Measurements from ENCODE around the gene MSI2.

MSI2 gene

GRCh38 chr17:57418463-57419246, 162.3 kb downstream of the MSI2 start:
- no peak for DNase-seq (ENCODE audit: insufficient read length)
- FAIRE-seq = no peak
- no peak for TF ChIP-seq POLR2AphosphoS5 (IDR thresholded peaks at IDR 0.05; ENCODE audit: low read depth, low read length)

- TF ChIP-seq TAF1 (IDR thresholded peaks at IDR 0.05; ENCODE audit: borderline replicate concordance, low read depth, low read length) = no peak
- no peak for TF ChIP-seq POLR2AphosphoS5 (IDR thresholded peaks at IDR 0.05; ENCODE audit: low read depth, low read length)
- no peak for TF ChIP-seq POLR2A (IDR thresholded peaks at IDR 0.05; ENCODE audit: low read depth, low read length)
- FAIRE-seq (no peak), DNase-seq (ENCODE audit: insufficient read length) (no peak)
Measured at GRCh38 chr17:57419940-57420550, 163.7 kb downstream of the MSI2 start.

GRCh38 chr17:57420734-57421717, 164.7 kb downstream of the MSI2 start:
- FAIRE-seq (no peak), DNase-seq (ENCODE audit: insufficient read length) (no peak)
- TF ChIP-seq TAF1 (IDR thresholded peaks at IDR 0.05; ENCODE audit: borderline replicate concordance, low read depth, low read length) = no peak
- TF ChIP-seq POLR2A (IDR thresholded peaks at IDR 0.05; ENCODE audit: low read depth, low read length) = no peak
- no peak for TF ChIP-seq POLR2AphosphoS5 (IDR thresholded peaks at IDR 0.05; ENCODE audit: low read depth, low read length)

- DNase-seq (ENCODE audit: insufficient read length) (no peak), FAIRE-seq (no peak)
- TF ChIP-seq TAF1 (IDR thresholded peaks at IDR 0.05; ENCODE audit: borderline replicate concordance, low read depth, low read length) = no peak
- TF ChIP-seq POLR2A (IDR thresholded peaks at IDR 0.05; ENCODE audit: low read depth, low read length) = no peak
- TF ChIP-seq POLR2AphosphoS5 (IDR thresholded peaks at IDR 0.05; ENCODE audit: low read depth, low read length) = no peak
Measured at GRCh38 chr17:57422574-57423164, 166.3 kb downstream of the MSI2 start.

- FAIRE-seq = no peak
- no peak for DNase-seq (ENCODE audit: insufficient read length)
- TF ChIP-seq TAF1 (IDR thresholded peaks at IDR 0.05; ENCODE audit: borderline replicate concordance, low read depth, low read length) (no peak), POLR2A (IDR thresholded peaks at IDR 0.05; ENCODE audit: low read depth, low read length) (no peak)
Measured at GRCh38 chr17:57423541-57423940, 167.2 kb downstream of the MSI2 start.

- no peak for DNase-seq (ENCODE audit: insufficient read length)
- TF ChIP-seq POLR2AphosphoS5 (IDR thresholded peaks at IDR 0.05; ENCODE audit: low read depth, low read length) (no peak), POLR2A (IDR thresholded peaks at IDR 0.05; ENCODE audit: low read depth, low read length) (no peak), TAF1 (IDR thresholded peaks at IDR 0.05; ENCODE audit: borderline replicate concordance, low read depth, low read length) (no peak)
- FAIRE-seq = no peak
Measured at GRCh38 chr17:57424273-57424672, 167.9 kb downstream of the MSI2 start.

GRCh38 chr17:57424777-57425188, 168.5 kb downstream of the MSI2 start:
- TF ChIP-seq POLR2A (IDR thresholded peaks at IDR 0.05; ENCODE audit: low read depth, low read length) = no peak
- TF ChIP-seq POLR2AphosphoS5 (IDR thresholded peaks at IDR 0.05; ENCODE audit: low read depth, low read length) = no peak
- TF ChIP-seq TAF1 (IDR thresholded peaks at IDR 0.05; ENCODE audit: borderline replicate concordance, low read depth, low read length) = no peak
- FAIRE-seq (no peak), DNase-seq (ENCODE audit: insufficient read length) (no peak)

GRCh38 chr17:57425431-57425830, 169.1 kb downstream of the MSI2 start:
- no peak for TF ChIP-seq TAF1 (IDR thresholded peaks at IDR 0.05; ENCODE audit: borderline replicate concordance, low read depth, low read length)
- TF ChIP-seq POLR2AphosphoS5 (IDR thresholded peaks at IDR 0.05; ENCODE audit: low read depth, low read length) = no peak
- TF ChIP-seq POLR2A (IDR thresholded peaks at IDR 0.05; ENCODE audit: low read depth, low read length) = no peak
- FAIRE-seq (no peak), DNase-seq (ENCODE audit: insufficient read length) (no peak)

- DNase-seq (ENCODE audit: insufficient read length) (no peak), FAIRE-seq (no peak)
- no peak for TF ChIP-seq POLR2A (IDR thresholded peaks at IDR 0.05; ENCODE audit: low read depth, low read length)
- no peak for TF ChIP-seq TAF1 (IDR thresholded peaks at IDR 0.05; ENCODE audit: borderline replicate concordance, low read depth, low read length)
- TF ChIP-seq POLR2AphosphoS5 (IDR thresholded peaks at IDR 0.05; ENCODE audit: low read depth, low read length) = no peak
Measured at GRCh38 chr17:57425903-57426880, 169.9 kb downstream of the MSI2 start.

- TF ChIP-seq POLR2AphosphoS5 (IDR thresholded peaks at IDR 0.05; ENCODE audit: low read depth, low read length) = no peak
- no peak for TF ChIP-seq TAF1 (IDR thresholded peaks at IDR 0.05; ENCODE audit: borderline replicate concordance, low read depth, low read length)
- TF ChIP-seq POLR2A (IDR thresholded peaks at IDR 0.05; ENCODE audit: low read depth, low read length) = no peak
- DNase-seq (ENCODE audit: insufficient read length) (no peak), FAIRE-seq (no peak)
Measured at GRCh38 chr17:57429966-57430365, 173.6 kb downstream of the MSI2 start.
